Testis (tissue), 5 donors: ENCODE results near the gene SNAI3. TPM values are rescaled to one million over a fixed set of nuclear protein-coding genes. Genes with fewer than 3 reads are reported as not detected.

Experiments used
- DNase-seq: peaks from one replicate; pipeline ENCODE4 v3.0.0-alpha.2; 2019
- H3K27ac ChIP-seq, 2 donors: fragments of 200-600 bp; sonication (generic); one replicate each; pipeline ENCODE4 v1.5.1; 2019
- H3K27me3 ChIP-seq: fragments of 200-600 bp; sonication (generic); one replicate; pipeline ENCODE4 v1.5.1; 2019
- H3K36me3 ChIP-seq: fragments of 200-600 bp; sonication (generic); one replicate; pipeline ENCODE4 v1.5.1; 2017; ENCODE audit warnings: low read depth; ENCODE audit errors: missing control alignments
- H3K4me1 ChIP-seq: fragments of 200-600 bp; sonication (generic); one replicate; pipeline ENCODE4 v1.5.1; 2019
- H3K4me3 ChIP-seq, 2 donors: fragments of 200-600 bp; sonication (generic); one replicate each; pipeline ENCODE4 v1.5.1; 2017 to 2019
- H3K9me3 ChIP-seq: fragments of 200-600 bp; sonication (generic); one replicate; pipeline ENCODE4 v1.5.1; 2017
- POLR2A ChIP-seq: fragments of 450-650 bp; IDR thresholded peaks from one replicate; pipeline ENCODE4 v1.6.1; 2017; ENCODE audit warnings: antibody characterized with exemption, mild to moderate bottlenecking, moderate library complexity
- WGBS, 2 donors: methylation state at CpG; one replicate each; pipeline ENCODE4 v1.1.5; 2018; 5-methylcytosine and 5-hydroxymethylcytosine counted together
- intact Hi-C: fragments of 100-400 bp; cut with DNase I; formaldehyde crosslinking; loops from one replicate; pipeline ENCODE4 v1.15.1; 2023; ENCODE audit warnings: low total_unique reads
- long read RNA-seq, 2 donors: transcript quantifications; one replicate each; lab custom pipeline, GENCODE V29; 2026
- polyA plus RNA-seq: library from polyadenylated mRNA; stranded (reverse); fragments of 350-450 nt; fragmentation: Illumina TruSeq; extraction: RNeasy Lipid Tissue Mini Kit (QIAGEN cat#74804); gene quantifications from one replicate; pipeline ENCODE4 v1.2.3, GENCODE V29; 2014; ENCODE audit warnings: low read depth, low replicate concordance; ENCODE audit not compliant: insufficient read depth
- total RNA-seq, 2 donors: library from RNA; depleted of rRNA; stranded (reverse); fragments of >200 nt; gene quantifications; one replicate each; pipeline ENCODE4 v1.2.3, GENCODE V29; 2016
- TF ChIP-seq, protein P1 (sequence below), 3 experiments: fragments of 450-650 bp in 2 of 3; fragments of 200-600 bp in 1 of 3; sonication (generic) in 1 of 3; IDR thresholded peaks; one replicate each; pipeline ENCODE4 v1.5.1; 2016 to 2019; ENCODE audit warnings: antibody characterized with exemption in 3 of 3, mild to moderate bottlenecking in 2 of 3, moderate library complexity in 1 of 3

SNAI3 gene
- total RNA-seq: 1 to 10 TPM; 2.5 to 3.0 TPM
- polyA plus RNA-seq: 1.3 TPM
- long read RNA-seq, donor 1: 0 reads
- long read RNA-seq, donor 2: 0 reads

GRCh38 chr16:88686439-88687253 lies at the start of gene SNAI3:
Gene SNAI3 (minus strand): TSS chr16:88686507. CDS start chr16:88686406, 101 bp downstream.
- 9 to 10% methylated on average over 13 to 27 of the region's 65 CpGs for WGBS, 2 donors
- H3K4me3 ChIP-seq: peak within 1 kb of the TSS; percentile 44 to 48
- no peak for TF ChIP-seq POLR2A
- TF ChIP-seq, protein P1, sequence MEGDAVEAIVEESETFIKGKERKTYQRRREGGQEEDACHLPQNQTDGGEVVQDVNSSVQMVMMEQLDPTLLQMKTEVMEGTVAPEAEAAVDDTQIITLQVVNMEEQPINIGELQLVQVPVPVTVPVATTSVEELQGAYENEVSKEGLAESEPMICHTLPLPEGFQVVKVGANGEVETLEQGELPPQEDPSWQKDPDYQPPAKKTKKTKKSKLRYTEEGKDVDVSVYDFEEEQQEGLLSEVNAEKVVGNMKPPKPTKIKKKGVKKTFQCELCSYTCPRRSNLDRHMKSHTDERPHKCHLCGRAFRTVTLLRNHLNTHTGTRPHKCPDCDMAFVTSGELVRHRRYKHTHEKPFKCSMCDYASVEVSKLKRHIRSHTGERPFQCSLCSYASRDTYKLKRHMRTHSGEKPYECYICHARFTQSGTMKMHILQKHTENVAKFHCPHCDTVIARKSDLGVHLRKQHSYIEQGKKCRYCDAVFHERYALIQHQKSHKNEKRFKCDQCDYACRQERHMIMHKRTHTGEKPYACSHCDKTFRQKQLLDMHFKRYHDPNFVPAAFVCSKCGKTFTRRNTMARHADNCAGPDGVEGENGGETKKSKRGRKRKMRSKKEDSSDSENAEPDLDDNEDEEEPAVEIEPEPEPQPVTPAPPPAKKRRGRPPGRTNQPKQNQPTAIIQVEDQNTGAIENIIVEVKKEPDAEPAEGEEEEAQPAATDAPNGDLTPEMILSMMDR (IDR thresholded peaks at IDR 0.05): no peak
- no peaks in the 10 kb centered on the region for H3K9me3 ChIP-seq
- H3K27me3 ChIP-seq: no peaks in the 10 kb centered on the region
- H3K4me1 ChIP-seq: peaks cover 19% of the 10 kb centered on the region
- H3K36me3 ChIP-seq: no peaks in the 10 kb centered on the region
- H3K27ac ChIP-seq: no peak within 1 kb of the TSS
- peak; percentile 88 for DNase-seq
- intact Hi-C loops: no loop called here

DNA sequence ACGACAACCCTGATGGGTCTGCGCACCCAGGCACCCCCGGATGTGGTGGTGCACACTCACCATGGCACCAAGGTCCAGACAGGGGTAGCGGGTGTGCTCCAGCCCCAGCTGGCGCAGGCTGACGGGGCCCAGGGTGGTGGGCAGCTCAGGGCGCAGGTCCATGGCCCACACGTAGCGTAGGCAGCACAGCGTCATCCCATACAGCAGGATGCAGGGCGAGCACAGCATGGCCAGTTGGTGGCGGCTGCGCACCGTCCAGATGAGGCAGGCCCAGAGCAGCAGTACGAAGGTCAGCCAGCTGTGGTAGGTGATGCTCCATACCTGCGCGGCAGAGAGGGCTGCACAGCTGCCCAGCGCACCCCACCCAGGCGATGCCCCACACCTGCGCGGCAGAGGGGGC lies 49.8 kb upstream of the SNAI3 start:
- no peak overlapping the region for H3K27ac ChIP-seq
- H3K4me1 ChIP-seq: no peaks in the 10 kb centered on the region
- H3K27me3 ChIP-seq: no peaks in the 10 kb centered on the region
- no peak for DNase-seq
- WGBS, 2 donors: 86 to 99% methylated on average over 11 to 18 of the region's 21 CpGs
- H3K9me3 ChIP-seq: no peaks in the 10 kb centered on the region
- TF ChIP-seq POLR2A: no peak
- TF ChIP-seq, protein P1 (IDR thresholded peaks at IDR 0.05): no peak
- H3K4me3 ChIP-seq: no peak overlapping the region
- intact Hi-C loops: loop anchor here (10.0 kb wide), 1 partner anchor 429 kb away; no protein-coding TSS in a partner anchor
- no peaks in the 10 kb centered on the region for H3K36me3 ChIP-seq

DNA sequence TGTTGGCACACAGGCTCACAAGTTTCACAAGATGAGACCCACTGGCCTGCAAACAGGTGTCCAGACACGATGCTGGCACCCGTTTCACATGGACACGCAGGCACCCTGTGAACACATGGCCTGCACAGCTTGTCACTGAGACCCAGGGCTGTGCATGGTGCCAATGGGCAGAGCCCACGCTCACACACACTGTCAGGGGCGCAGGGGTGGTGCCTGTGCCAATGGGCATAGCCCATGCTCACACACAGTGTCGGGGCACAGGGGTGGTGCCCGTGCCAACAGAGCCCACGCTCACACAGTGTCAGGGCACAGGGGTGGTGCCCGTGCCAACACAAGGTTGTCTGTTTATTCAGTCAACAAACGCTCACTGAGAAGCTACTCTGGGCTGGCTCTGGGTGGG lies 49.3 kb upstream of the SNAI3 start:
- H3K9me3 ChIP-seq: no peaks in the 10 kb centered on the region
- WGBS, 2 donors: 91% methylated on average over 10 of the region's 10 CpGs; no CpG with 5 or more reads in 1 of the 2 donors
- no peak for DNase-seq

DNA sequence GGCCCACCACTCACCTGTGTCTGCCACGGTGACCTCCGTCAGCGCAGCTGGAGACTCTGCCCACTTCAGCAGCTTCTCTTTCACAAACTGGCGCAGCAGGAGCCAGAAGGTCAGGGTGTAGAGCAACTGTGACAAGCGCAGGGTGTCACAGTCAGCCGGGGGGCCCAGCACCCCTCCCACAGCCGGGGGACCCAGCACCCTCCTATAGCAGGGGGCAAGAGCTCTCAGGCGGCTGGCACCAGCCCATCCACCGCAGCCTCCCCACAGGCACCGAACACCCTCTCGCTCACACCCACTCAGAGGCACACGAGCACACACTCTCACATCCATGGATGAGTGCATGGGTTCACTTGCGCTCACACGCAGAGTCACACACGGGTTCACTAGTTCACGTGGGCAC lies 48.8 kb upstream of the SNAI3 start:
- 88 to 93% methylated on average over 3 to 16 of the region's 16 CpGs for WGBS, 2 donors
- DNase-seq: no peak
- intact Hi-C loops: loop anchor here (10.0 kb wide), 1 partner anchor 430 kb away; no protein-coding TSS in a partner anchor
- H3K4me3 ChIP-seq: no peak overlapping the region
- no peaks in the 10 kb centered on the region for H3K27me3 ChIP-seq
- H3K9me3 ChIP-seq: no peaks in the 10 kb centered on the region
- no peaks in the 10 kb centered on the region for H3K4me1 ChIP-seq
- H3K27ac ChIP-seq: no peak overlapping the region
- H3K36me3 ChIP-seq: no peaks in the 10 kb centered on the region
- TF ChIP-seq POLR2A: no peak

More for the DNA sequence above, 49.3 kb upstream of the SNAI3 start:
- Histone ChIP-seq H3K36me3 (no peaks in the 10 kb centered on the region), H3K4me1 (no peaks in the 10 kb centered on the region), H3K4me3 (no peak overlapping the region), H3K27ac (no peak overlapping the region), H3K27me3 (no peaks in the 10 kb centered on the region)
- no peak for TF ChIP-seq POLR2A
- TF ChIP-seq, protein P1 (IDR thresholded peaks at IDR 0.05): no peak
- intact Hi-C loops: loop anchor here (10.0 kb wide), 1 partner anchor 429 kb away; no protein-coding TSS in a partner anchor

DNA sequence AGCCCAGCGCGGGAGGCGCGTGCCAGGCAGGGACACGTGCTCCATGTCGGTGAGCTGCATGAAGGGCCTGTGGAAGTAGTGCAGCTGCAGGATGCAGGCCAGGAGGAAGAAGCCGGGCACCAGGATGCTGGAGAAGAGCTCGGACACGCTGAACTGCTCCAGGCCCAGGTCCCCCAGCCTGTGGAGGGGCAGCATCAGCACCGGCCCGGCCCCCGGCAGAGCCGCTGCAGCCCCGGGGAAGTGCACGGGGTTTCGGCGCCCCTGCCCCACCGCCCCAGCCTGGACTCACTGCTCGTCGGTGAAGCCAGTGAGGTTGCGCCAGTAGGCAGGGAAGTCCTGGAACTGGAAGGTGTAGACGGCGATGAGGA lies 48.0 kb upstream of the SNAI3 start:
- Histone ChIP-seq H3K27ac (no peak overlapping the region), H3K36me3 (no peaks in the 10 kb centered on the region), H3K4me1 (no peaks in the 10 kb centered on the region), H3K27me3 (no peaks in the 10 kb centered on the region), H3K9me3 (no peaks in the 10 kb centered on the region), H3K4me3 (no peak overlapping the region)
- intact Hi-C loops: loop anchor here (10.0 kb wide), 1 partner anchor 430 kb away; no protein-coding TSS in a partner anchor
- no peak for TF ChIP-seq POLR2A
- TF ChIP-seq, protein P1 (IDR thresholded peaks at IDR 0.05): no peak
- 92 to 93% methylated on average over 21 to 23 of the region's 23 CpGs for WGBS, 2 donors
- no peak for DNase-seq
